ENCODE measurements around the gene PAPPA. TPM values are rescaled to one million over a fixed set of nuclear protein-coding genes. Genes with fewer than 3 reads are reported as not detected.

Gene PAPPA
- total RNA-seq, 4 donors from 2014 or later = 2.1 to 5.0 (median 3.7) TPM

- WGBS = 97% methylated on average over 5 of the region's 5 CpGs
- no peaks in the 10 kb centered on the region for H3K4me1 ChIP-seq
- H3K27me3 ChIP-seq = no peaks in the 10 kb centered on the region
- TF ChIP-seq POLR2A (IDR thresholded peaks at IDR 0.05; ENCODE audit: low read depth) (no peak), EP300 (IDR thresholded peaks at IDR 0.05) (no peak), POLR2AphosphoS5 (IDR thresholded peaks at IDR 0.05) (no peak), CTCF (IDR thresholded peaks at IDR 0.05) (no peak)
- H3K4me3 ChIP-seq = no peak overlapping the region
- peaks cover 0 to 12% (median 0%) of the 10 kb centered on the region in 4 donors for H3K36me3 ChIP-seq
- no peaks in the 10 kb centered on the region for H3K9me3 ChIP-seq
- intact Hi-C loops (cut with DNase I) = no loop called here
- H3K27ac ChIP-seq (replicated peaks in 1 of 4) = no peak overlapping the region
- DNase-seq (ENCODE audit: extremely low spot score) = no peak
Observed at GRCh38 chr9:116422119-116422979, 268.8 kb downstream of the PAPPA start.

GRCh38 chr9:116423149-116423548 is 269.6 kb downstream of the PAPPA start:
- no peaks in the 10 kb centered on the region for H3K4me1 ChIP-seq
- no peak for TF ChIP-seq CTCF (IDR thresholded peaks at IDR 0.05)
- TF ChIP-seq POLR2AphosphoS5 (IDR thresholded peaks at IDR 0.05) = no peak
- no peak for TF ChIP-seq EP300 (IDR thresholded peaks at IDR 0.05)
- no peak for TF ChIP-seq POLR2A (IDR thresholded peaks at IDR 0.05; ENCODE audit: low read depth)
- 90% methylated on average over 1 of the region's 1 CpG for WGBS
- H3K9me3 ChIP-seq = no peaks in the 10 kb centered on the region
- no peak for DNase-seq (ENCODE audit: extremely low spot score)
- intact Hi-C loops (cut with DNase I) = no loop called here
- peaks cover 0 to 12% (median 0%) of the 10 kb centered on the region in 4 donors for H3K36me3 ChIP-seq
- no peak overlapping the region for H3K4me3 ChIP-seq
- H3K27me3 ChIP-seq = no peaks in the 10 kb centered on the region
- no peak overlapping the region for H3K27ac ChIP-seq (replicated peaks in 1 of 4)

GRCh38 chr9:116425244-116425643 is 271.7 kb downstream of the PAPPA start:
- H3K27me3 ChIP-seq = no peaks in the 10 kb centered on the region
- 90% methylated on average over 2 of the region's 2 CpGs for WGBS
- no peaks in the 10 kb centered on the region for H3K4me1 ChIP-seq
- TF ChIP-seq POLR2A (IDR thresholded peaks at IDR 0.05; ENCODE audit: low read depth) = no peak
- no peak for TF ChIP-seq POLR2AphosphoS5 (IDR thresholded peaks at IDR 0.05)
- TF ChIP-seq CTCF (IDR thresholded peaks at IDR 0.05) = no peak
- TF ChIP-seq EP300 (IDR thresholded peaks at IDR 0.05) = no peak
- no peak for DNase-seq (ENCODE audit: extremely low spot score)
- H3K36me3 ChIP-seq = peaks cover 0 to 12% (median 0%) of the 10 kb centered on the region in 4 donors
- H3K27ac ChIP-seq (replicated peaks in 1 of 4) = no peak overlapping the region
- intact Hi-C loops (cut with DNase I) = no loop called here
- H3K4me3 ChIP-seq = no peak overlapping the region
- H3K9me3 ChIP-seq = no peaks in the 10 kb centered on the region

DNA sequence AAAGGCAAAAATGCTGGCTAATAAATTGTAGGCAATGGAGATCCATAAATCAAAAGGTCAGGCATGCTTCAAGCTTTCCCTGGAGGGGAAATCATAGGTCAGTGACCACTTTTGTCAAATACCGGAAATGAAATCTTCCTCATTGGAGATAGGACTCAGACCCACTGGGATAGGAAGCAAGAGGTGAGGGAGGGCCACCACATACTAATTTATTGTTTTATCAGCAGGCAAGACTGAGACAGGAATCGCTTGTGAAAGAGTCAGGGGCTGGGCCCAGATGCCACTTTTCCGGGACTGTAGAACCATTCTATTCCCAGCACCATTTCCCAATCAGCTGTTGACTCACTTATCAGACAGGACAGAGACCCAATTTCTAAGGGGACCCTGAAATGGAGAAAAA is 277.3 kb downstream of the PAPPA start:
- no peak overlapping the region for H3K4me3 ChIP-seq
- WGBS = 81% methylated on average over 3 of the region's 3 CpGs
- no peak for DNase-seq (ENCODE audit: extremely low spot score)
- intact Hi-C loops (cut with DNase I) = no loop called here
- H3K4me1 ChIP-seq = no peaks in the 10 kb centered on the region
- no peaks in the 10 kb centered on the region for H3K9me3 ChIP-seq
- peaks cover 0 to 3% (median 0%) of the 10 kb centered on the region in 4 donors for H3K36me3 ChIP-seq
- TF ChIP-seq POLR2AphosphoS5 (IDR thresholded peaks at IDR 0.05) (no peak), EP300 (IDR thresholded peaks at IDR 0.05) (no peak), POLR2A (IDR thresholded peaks at IDR 0.05; ENCODE audit: low read depth) (no peak)
- no peak overlapping the region for H3K27ac ChIP-seq (replicated peaks in 1 of 4)
- H3K27me3 ChIP-seq = no peaks in the 10 kb centered on the region

DNA sequence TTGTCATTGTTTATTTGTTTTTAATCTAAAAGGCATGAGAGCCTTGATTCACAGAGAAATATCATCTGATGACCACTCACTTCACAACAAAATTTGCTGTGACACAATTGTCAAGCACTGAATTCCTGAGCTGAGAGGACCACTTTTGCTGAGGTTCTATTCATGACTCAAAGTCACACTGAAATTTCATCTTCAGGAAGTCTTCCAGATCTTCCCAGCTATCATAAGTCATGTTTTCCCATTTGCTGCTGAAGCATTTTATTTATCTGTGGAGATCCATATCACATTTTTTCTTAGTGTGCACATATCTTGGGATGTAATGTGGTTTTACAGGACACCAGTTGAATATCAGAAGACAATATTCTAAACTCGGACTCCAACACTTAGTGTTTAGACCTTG is 278.5 kb downstream of the PAPPA start:
- H3K27ac ChIP-seq (replicated peaks in 1 of 4) = no peak overlapping the region
- no peaks in the 10 kb centered on the region for H3K9me3 ChIP-seq
- no peaks in the 10 kb centered on the region for H3K27me3 ChIP-seq
- H3K36me3 ChIP-seq = peaks cover 0 to under 1% (median under 1%) of the 10 kb centered on the region in 4 donors
- TF ChIP-seq POLR2A (IDR thresholded peaks at IDR 0.05; ENCODE audit: low read depth) (no peak), CTCF (IDR thresholded peaks at IDR 0.05) (no peak), EP300 (IDR thresholded peaks at IDR 0.05) (no peak), POLR2AphosphoS5 (IDR thresholded peaks at IDR 0.05) (no peak)
- intact Hi-C loops (cut with DNase I) = no loop called here
- no peaks in the 10 kb centered on the region for H3K4me1 ChIP-seq
- no peak overlapping the region for H3K4me3 ChIP-seq
- WGBS = 100% methylated on average over 1 of the region's 1 CpG
- no peak for DNase-seq (ENCODE audit: extremely low spot score)

Measured in esophagus muscularis mucosa (tissue), 4 donors.